Measurements from ENCODE around the gene KCNH1.
"Not testable (repeated sequence)": the region's sequence is repeated elsewhere in the genome, so short reads cannot be mapped to it uniquely, and the experiment has no call there.

The KCNH1 gene

DNA sequence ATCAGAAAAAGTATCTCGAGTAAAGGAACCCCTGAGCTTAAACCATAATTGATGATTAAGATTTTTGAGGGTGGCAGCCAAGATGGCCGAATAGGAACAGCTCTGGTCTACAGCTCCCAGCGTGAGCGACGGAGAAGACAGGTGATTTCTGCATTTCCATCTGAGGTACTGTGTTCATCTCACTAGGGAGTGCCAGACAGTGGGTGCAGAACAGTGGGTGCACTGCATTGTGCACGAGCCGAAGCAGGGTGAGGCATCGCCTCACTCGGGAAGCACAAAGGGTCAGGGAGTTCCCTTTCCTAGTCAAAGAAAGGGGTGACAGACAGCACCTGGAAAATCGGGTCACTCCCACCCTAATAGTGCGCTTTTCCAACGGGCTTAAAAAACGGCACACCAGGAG lies 138.0 kb downstream of the KCNH1 start:
- not testable (repeated sequence) for DNase-seq

DNA sequence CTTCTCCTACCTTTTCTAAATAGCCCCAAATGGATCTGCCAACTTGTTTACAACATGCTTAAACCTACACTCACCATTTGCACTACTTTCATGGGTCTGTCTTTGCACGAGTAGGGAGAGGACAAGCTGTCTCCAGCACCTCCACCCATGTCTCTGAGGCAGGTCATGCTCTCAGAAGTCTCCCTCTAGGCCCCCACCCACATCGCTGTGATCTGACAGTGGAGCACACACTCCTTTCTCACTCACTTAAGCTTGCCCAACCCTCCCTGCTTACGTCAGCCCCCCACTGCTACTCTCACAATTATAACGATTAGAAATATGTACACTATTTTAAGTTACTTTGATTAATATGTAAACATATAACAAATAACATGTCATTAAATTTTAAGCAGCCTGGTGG lies 141.1 kb downstream of the KCNH1 start:
- DNase-seq, result no peak

DNA sequence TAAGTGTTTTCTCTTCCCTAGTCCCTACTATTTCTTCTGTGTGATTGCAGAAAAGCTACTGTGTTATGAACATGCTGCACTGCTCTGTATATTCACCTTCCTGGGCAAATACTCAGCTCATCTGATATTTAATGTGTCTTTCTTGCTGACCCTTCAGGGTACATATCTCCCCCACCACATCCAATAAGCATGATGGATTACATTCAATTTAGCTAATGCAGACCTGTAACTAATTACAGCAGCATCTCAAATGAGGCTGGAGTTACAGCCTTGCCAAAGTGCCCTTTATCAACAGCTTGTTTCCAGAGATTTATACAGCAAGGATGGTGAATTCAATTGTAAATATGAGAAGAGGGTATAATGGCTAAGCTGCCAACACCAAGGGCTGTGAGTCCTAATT lies 144.0 kb downstream of the KCNH1 start:
- DNase-seq, result no peak

DNA sequence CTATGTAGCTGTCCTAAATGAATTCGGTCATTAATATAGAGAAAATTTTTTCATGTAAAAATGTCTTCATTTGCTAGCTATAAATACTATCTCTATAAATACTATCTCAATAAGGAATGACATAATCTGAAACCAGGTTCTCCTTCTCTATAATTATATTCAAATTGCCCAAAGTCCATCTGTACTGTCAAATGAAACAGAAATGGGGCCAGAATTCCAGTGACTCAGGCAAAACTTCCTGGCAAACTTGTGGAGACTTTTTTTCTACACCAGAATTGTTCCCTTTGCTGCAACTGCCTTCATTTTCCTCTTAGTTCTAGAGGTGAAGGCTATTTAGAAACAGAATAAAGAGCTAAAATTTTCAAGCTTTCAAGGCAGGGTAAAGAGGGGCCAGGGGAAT lies 152.5 kb downstream of the KCNH1 start:
- DNase-seq, result no peak

DNA sequence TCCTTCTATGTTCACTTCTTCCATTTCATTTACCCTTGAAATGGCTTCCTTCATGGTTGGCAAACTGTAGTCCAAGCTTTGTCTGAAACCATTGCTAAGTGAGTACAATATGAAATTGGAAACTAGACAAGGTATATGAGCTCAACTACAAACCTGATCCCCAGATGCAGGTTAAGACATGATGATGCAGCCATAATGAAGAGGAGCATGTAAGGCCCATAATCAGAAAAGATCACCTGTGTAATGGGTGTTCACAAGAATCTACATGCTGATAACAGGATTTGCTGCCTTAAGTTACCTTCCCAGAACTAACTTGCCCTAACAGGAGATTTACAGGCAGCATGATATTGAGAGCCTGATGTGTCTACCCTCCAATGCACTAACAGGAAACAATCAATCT lies 153.9 kb downstream of the KCNH1 start:
- DNase-seq, result no peak

DNA sequence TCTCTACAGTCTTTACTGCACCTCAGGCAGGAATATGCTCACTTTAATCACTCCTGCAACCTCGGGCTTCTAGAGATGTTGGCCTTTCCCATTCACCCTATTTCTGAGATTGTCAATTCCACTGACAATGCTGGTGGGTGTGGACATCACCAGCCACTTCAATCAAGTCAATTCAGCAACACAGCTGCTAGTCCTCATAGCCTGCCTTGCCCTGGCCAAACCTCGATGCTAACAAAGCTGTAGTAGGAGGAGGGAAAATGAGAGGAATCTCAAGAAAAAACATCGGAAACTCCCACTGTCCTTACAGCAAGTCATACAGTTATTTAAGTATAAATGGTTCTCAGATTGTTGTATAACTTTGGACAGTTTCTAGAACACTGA lies 155.0 kb downstream of the KCNH1 start:
- no peak for DNase-seq

DNA sequence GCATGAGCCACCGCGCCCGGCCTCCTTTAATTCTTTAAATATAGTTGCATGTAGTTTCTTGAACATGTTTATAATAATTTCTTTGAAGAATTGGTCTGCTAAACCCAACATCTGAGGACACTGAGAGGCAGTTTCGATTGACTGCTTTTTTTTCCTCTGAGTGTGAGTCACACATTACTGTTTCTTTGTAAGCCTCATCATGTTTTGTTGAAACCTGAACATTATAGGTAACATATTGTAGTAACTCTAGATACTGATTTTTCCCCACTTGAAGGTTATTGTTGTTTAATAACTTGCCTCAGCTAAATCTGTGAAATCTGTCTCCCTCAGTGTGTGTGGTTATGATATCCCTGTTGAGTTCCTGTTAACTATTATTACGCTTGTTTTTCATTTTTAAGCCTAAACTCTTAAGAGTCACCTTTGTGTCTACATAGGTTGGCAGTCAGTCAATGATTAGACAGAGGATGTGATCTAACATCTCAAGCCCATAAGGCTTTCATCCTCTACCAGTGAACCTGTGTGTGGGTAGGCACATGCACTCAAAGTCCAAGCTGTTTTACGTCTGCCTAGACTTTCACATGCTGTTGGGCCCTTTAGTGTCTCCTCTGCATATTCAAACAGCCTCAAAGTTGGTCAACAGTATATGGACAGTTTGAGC lies 155.5 kb downstream of the KCNH1 start:
- no peak for DNase-seq

DNA sequence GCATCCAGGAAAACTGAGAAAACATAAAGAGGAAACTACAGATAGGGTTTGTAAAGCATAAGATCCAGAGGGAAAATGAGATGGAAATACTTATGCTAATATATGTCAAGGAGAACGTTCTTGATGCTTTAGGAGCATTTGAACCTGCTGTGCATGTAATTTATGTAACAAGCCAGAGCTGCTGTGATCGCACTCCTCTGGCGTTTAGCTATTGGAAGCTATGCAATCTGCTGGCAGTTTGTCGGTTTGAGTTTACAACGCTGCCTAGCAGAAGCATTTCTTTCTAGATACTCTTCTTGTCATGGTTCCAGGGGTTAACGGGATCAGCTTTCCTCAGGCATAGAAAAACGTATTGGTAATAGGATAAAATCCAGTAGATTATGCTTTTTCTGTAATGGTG lies 182.7 kb downstream of the KCNH1 start:
- no peak for DNase-seq

DNA sequence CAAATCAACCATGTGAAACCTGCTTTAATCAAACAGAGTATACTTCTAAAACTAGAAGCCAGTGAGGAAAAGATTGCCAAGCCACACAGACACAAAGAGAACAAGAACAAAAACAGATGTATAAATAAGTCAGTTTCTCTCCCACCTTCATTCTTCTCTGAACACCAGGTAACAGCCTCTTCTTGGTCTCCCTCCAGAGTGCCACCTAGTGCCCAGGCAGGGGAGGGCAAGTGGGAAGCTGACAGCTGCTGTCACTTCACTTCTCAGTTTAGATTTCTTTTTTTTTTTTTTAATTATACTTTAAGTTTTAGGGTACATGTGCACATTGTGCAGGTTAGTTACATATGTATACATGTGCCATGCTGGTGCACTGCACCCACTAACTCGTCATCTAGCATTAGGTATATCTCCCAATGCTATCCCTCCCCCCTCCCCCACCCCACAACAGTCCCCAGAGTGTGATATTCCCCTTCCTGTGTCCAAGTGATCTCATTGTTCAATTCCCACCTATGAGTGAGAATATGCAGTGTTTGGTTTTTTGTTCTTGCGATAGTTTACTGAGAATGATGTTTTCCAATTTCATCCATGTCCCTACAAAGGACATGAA lies 183.9 kb downstream of the KCNH1 start:
- not testable (repeated sequence) for DNase-seq

DNA sequence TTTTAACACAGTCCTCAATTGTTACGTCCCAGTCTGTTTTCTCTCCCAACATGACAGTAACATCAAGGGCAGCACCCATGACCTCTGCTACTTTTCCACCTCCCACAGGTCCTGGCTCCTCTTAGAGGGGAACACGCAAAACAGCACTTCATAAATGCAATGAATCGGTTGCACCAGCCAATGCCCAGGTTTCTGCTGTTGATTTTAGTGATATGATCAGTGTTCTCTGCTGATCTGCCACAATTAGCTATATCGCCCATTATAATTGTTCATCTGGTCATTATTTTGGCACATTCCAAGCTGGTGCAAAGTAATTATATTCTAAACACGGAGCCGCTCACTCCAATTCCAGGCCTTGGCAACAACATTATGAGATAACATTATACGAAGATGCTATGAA lies 184.5 kb downstream of the KCNH1 start:
- no peak for DNase-seq

DNA sequence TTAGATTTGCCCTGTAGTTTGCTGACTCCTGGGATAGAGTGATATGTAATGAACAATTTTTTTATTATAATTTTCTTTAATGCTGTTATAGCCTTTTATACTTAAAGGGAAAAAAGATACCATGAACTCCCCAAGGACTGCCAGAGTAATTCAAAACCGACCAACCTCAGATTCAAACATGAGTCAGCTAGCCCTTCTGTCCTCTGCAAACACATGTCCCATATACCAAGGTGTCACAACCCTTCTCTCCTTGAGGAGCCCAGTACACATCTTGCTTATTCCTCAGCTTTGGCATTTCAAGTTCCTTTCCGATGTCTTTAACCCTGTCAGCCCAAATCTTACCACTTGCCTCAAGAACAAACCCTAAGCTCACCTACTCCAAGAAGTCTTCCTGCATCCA lies 184.9 kb downstream of the KCNH1 start:
- no peak for DNase-seq

DNA sequence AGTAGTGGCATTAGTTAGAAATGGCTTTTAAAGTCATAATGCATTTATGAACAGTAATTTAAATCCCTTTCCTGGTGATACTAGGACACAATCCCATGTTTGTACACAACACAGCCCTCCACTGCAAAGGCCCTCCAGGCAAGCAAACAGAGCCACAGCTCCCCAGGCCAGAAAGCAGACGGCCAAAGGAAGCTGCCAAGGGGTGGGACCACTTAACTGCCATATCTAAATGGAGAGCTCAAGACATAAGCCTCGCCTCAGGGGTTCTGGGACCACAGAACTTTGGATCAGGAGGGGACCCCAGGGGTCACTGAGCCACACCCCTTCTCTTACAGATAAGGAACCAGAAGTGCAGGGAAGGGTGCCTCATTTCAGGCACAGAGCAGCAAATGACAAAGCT lies 189.7 kb downstream of the KCNH1 start:
- no peak for DNase-seq

DNA sequence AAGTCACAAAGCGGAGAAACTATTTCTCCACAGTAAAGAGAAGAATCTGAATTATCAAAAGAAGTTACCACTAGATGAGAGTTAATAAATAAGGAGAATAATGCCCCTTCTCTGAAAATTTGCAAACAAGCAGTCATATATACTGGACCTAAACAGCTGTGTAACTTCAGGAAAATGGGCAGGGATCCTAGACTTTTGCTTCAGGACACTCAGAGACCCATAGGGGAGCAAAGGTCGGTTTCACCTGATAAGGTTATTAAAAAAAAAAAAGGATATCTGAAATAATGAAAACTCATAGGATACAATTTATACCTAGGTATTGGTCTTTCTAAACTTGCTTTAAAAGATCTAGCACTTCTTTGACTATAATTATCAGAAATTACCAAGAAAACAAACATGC lies 191.4 kb downstream of the KCNH1 start:
- DNase-seq, result no peak

DNA sequence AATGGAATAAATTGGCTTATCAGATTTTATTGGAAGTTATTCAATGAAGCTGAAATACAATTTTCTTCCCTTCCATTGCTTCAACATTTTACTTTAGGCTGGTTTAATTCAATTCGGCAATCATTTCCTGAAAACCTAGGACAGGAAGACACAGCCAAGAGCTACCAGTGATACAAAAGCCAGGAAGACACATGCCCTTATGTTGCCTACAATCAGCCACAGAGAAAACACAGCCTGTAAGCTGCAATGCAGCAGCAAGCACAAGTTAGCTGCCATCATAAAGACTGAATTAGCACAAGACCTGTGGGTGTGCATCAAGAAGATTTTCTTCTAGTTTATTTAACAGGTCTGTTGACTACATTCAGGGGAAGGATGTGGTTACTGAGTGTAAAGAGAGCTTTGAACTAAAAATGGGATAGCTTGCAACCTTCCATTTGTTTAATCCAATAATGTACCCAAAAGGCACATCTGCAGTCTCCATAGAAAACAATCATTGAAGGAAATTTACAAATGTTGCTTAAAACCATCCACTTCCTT lies 193.8 kb downstream of the KCNH1 start:
- no peak for DNase-seq

DNA sequence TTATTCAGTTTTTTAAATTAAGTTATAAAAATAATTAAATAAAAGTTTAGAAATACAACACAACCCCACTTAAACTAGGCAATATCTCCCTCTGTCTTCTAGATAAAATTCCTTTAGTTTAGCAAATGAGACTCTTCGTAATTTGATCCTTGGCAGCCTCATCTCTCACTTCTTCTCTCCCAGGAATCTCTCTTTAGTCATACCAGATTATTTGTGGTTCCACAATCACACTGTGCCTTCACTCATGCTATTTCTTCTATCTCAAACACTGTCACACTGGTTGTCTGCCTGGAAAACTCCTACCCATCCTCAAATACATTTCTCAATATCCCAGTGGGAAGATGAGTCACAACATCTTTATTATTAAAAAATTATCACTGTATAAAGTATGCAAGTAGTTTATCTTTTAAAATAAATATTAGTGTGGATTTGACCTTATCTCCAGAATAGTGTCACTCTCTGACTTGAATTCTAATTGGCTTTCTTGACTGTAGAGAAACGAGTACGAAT lies 195.5 kb downstream of the KCNH1 start:
- no peak for DNase-seq

DNA sequence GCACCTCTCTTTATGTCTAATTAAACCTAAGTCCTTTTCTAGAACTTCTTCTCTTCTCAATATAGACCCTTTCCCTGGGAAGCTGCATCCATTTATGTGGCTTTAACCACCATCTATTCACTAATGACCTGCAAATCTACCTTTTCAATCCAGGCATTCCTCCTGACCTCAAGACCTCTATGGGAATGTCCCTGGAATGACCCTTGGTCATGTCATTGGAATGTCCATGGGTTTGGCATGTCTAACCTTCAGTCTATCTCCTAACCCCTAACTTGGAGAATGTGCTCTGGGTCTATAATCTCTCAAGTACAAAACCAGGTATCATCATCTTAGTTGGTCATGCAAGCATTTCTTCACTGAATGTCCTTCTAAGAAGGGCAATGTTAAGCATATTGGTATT lies 196.1 kb downstream of the KCNH1 start:
- DNase-seq, result no peak

DNA sequence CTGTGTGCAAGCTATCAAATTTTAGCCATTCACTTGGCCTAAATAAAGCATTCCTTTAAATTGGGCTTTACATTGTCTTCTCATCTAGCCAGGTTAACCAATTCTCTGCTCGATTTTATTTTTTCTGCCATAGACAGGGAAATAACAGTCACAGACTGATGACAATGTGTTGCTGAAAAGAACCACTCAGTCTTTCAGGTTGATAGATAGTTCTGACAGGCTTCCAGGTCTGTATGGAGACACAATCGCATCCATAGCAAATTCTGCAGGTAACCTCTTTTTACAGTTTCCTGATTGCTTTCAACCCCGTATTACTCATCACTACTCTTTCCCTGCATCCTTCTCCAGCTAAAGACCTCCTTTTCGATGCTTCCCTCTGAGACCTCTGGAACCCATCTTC lies 198.0 kb downstream of the KCNH1 start:
- no peak for DNase-seq

DNA sequence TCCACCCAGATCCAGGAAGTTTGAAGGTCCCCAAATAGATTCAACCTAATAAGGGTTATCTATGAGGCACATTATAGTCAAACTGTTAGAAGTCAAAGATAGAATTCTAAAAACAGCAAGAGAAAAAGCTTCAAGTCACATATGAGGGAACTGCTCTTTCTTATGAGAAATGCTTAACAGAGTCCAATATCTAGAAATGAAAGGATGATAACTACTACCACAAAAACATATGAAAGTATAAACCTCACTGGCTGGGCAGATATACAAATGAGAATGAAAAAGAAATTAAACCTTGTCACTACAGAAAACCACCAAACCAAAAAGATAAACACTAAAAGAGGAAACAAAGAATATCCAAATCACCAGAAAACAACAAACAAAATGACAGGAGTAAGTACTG lies 201.8 kb downstream of the KCNH1 start:
- no peak for DNase-seq

DNA sequence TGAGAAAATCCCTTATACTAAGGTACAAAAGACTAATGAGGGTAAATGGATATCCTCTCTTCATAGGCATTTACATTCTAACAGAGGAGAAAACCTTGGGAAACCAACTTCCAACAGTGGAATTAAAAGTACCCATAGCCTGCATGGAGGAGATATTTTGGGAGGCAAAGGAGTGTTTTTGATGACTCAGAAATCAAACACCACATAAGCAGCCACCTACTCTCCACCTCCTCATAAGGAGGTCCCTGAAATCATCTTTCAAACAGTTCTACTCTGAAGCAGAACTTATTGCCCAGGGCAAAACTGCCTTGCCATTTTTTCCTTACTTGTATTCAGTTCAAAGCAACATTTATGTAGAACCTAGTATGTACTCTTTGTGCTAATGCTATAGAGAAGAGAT lies 211.3 kb downstream of the KCNH1 start:
- DNase-seq, result no peak

DNA sequence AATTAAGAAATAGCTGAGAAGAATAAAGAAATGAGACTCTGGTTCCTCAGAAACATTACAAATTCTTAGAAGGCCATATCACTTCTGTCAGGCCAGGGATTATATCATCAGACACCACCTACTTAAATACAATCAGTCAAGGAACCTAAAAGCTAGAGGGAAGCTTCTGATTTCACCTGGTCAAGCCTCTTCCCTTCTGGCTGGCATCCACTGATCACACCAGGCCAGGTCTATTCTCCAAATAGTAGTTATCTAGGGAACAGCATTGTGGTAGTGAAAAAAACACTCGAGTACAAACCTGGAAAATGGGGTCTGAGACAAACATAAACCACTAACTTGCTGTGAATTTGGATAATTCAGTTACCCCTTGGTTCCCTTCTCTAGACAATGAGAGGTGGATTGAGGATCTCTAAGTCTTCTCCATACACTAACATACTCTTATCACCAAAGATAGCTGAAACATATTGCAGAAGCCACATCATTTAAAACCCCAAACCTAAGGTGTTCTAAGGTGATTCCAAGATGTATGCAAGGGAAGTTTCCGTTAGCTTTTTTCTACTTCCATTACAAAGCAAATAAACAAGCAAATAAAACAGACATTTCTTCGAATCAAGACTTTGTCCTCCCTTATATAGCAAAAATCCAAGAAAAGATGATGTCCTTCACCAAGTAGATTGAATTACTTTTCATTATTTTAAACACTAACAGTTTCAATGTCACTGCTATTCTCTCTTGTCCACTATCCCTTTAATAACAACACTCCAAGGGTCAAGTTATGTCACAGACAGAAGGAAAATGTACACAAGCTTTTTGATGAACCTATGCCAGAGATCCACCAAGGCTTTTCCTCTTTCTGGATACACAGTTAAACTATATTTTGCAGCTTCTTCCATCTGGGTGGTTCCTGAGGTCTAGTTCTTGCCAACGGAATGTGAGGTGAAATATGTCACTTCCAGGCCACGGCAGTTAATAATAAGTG lies 212.9 kb downstream of the KCNH1 start:
- no peak for DNase-seq

DNA sequence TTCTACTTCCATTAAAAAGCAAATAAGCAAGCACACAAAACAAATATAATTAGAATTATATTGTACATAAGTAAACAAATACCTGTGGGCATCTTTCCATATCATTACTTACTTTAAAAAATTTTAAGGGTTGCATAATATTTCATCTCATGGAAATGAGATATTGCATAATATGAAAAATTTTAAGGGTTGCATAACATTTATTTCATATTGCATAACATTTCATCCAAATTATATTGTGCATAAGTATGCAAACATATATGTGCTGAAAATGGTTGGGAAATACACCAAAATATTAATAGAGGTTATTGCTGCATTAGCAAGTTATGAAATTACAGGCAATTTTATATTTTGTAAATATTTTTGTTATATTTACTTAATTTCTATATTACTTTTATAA lies 213.7 kb downstream of the KCNH1 start:
- no peak for DNase-seq

DNA sequence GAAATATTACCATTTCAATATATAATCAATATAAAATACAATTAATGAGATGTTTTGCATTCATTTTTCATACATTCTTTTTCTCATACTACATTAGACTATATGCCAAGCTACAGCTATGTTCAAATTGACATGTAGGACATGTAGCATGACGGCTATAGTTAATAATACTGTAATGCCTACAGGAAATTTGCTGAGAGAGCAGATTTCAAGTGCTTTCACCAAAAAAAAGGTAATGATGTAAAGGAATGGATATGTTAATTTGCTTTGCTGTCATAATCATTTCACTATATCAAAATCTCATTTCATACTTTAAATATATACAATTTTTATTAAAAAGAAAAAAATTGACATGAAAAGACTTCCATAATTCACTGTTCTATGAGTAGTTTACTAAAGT lies 215.1 kb downstream of the KCNH1 start:
- no peak for DNase-seq

DNA sequence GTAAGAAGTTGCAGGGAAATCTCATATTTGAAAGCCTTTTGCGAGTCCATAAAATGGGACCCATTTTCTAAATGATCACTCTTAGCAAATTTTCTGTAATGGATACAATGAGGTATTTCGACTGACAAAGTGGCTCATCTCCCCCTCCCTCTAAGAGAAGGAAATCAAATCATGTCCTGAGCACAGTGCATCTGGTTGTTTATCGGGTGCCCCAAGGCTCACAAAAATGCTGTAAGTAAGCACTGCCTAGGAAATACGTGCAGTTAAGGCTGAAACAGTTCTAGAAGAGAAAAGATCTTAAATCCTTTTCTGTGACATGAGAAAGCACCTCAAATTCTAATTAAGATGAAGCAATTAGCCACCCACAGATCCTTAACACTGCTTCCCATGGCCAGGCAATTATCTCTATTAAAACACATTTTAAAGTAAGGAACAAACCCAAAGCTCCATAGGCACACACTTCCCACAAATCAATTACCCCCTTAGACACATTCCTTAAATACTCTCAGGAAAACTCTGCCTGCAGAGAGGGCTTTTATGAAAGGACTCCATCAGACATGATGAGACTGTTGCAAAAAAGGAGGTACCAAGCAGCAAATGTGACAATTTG lies 216.3 kb downstream of the KCNH1 start:
- no peak for DNase-seq

Measured in NCI-H1930 (cell line).